ENCODE results near the gene SASH1.

The SASH1 gene

GRCh38 chr6:148342350-148343046, at the start of gene SASH1:
Gene SASH1 (plus strand): TSS chr6:148342838. CDS start chr6:148343068, 230 bp downstream.
- DNase-seq = no peak

- DNase-seq = no peak
Observed at GRCh38 chr6:148293181-148293995, 49.2 kb upstream of the SASH1 start.

DNA sequence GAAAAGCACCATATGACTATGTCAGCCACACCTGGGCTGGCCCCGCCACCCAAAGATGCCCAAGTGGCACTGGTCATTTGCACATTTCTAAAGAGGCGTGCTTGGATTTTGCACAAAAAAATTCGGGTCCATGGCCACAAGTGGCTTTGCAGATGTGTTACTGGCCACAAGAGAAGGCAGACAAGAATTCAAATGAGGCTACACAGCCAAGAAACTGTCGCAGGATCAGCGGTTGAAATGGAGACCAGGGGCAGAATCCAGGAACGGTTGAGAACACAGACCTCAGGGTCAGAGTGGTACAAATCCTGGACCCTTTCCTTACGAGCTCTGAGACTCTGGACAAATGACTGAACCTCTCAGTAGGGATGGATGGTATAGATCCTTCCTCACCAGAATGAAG, 48.6 kb upstream of the SASH1 start:
- no peak for DNase-seq

DNA sequence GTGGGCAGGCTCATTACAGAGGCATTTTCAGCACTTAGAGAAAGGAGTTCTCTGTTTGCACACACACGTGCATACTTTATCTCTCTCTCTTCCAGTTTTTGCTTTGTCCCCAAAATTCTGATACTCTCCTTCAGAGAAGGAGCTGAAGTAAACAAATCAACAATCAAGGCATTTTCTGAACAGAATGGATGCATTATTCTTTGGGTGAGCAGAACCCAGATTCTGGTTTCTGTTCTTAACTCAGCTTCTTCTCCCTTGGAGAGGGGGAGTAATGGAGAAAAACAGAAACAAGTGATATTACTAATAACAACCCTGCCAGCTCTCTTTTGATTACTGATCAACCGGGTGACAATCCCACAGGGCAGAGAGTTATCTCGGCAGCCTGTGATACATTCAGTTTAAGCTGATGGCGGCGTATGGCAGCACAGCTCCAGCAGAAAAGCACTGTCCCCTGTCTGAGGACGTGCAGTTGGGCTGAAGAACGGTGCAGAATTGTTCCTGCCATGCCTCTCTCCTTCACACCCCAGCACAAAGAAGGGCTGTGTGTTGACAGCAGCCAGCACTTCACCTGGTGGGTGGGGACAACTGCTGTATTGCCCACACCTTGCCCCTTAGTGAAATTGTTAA, 47.3 kb upstream of the SASH1 start:
- no peak for DNase-seq

DNA sequence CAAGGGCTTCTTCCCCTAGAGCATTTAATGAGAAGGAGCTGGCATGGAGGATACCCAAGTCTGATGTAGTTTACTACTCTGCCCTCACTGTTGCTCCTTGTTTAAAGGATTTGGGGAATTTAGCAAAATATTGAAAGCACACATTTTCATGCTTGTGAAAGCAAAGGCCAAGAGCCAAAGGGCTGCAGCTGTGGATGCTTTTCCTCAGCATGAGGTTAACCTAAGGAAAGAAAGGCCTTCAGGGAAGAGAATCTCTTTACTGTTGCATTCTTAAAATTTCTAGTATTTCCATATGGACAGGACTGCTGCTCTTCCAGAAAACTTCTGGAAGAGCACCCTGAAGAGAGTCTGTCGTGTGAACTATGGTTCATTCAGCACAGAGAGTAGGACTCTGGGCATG, 45.9 kb upstream of the SASH1 start:
- no peak for DNase-seq

DNA sequence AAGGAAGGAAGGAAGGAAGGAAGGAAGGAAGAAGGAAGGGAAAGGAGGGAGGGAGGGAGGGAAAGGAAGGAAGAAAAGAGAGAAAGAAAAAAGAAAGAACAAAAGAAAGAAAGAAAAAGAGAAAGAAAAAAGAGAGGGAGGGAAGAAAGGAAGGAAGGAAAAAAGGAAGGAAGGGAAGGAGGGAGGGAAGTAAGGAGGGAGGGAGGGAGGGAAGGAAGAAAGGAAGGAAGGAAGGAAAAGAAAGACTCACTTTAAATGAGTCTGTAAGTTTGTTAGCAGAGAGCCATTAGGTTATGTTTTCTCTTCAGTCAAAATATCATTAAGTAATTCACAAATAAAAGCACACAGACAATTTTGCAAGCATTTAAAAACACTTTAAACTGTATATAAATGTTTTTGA, 44.0 kb upstream of the SASH1 start:
- no peak for DNase-seq

DNA sequence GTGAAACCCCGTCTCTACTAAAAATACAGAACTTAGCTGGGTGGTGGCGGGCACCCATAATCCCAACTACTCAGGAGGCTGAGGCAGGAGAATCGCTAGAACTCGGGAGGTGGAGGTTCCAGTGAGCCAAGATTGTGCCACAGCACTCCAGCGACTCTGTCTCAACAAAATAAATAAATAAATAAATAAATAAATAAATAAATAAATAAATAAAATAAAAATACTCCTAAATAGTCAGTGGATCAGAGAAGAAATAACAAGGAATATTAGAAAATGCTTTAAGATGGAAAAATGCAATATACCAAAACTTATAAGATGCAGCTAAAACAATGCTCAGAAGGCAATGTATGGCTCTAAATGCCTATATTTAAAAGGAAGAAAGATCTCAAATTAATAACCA, 39.0 kb upstream of the SASH1 start:
- no peak for DNase-seq

DNA sequence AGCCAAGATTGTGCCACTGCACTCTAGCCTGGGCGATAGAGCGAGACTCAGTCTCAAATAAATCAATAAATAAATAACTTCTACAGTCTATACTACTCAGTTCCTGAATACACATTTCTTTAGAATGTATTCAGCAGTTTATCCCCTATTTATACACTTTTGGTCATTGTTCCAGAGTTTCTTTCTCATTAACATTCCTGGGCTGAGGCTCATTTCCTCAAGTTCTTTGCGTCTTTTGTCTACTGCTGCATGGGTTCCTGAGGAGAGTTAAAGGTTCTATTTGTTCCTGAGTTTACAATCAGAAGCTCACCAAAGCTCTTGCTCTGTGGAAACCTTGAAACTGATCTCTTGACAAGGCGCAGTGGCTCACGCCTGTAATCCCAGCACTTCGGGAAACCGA, 37.7 kb upstream of the SASH1 start:
- DNase-seq = no peak

- DNase-seq = no peak
Observed at GRCh38 chr6:148306286-148306685, 36.4 kb upstream of the SASH1 start.

DNA sequence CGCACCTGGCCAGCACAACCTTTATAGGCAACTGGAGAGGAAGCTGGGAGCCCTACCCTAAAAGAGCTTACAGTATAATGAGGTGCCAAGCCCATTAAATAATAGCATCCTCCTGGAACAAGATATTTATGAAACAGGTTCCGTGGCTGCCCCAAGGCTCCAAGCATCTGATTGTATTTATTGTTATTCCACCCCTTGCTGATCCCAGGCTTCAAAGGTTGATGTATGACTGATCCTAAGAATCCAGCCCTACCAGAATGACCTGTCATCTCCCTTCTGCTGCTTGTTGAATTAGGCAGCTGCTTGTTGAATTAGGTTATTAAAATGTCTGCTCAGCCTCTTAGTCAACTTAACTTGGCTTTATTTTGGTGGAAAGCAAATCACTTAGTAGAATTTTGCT, 35.2 kb upstream of the SASH1 start:
- no peak for DNase-seq

DNA sequence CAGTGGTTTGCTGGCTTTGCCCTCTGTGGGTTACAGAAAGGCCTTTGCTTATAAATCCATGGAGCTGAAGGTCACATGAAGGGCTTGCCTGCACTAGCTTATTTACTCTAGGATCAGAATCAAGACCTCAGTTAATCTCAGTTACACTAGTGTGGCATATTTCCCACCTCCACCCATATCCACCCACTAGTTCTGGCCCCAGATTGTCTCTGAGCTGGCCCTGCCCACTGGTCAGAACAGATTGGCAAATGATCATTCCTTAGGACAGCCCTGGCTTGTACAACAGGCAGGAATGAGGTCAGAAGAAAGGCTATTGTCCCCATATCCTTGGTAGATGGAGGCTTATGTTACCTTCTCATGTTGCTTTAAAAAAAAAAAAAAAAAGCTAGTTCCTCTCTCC, 33.3 kb upstream of the SASH1 start:
- DNase-seq = no peak

- no peak for DNase-seq
Observed at GRCh38 chr6:148311966-148312669, 30.5 kb upstream of the SASH1 start.

GRCh38 chr6:148313488-148313887, 29.1 kb upstream of the SASH1 start:
- DNase-seq = no peak

- no peak for DNase-seq
Observed at GRCh38 chr6:148316308-148316707, 26.3 kb upstream of the SASH1 start.

- DNase-seq = no peak
Observed at GRCh38 chr6:148317051-148317450, 25.6 kb upstream of the SASH1 start.

DNA sequence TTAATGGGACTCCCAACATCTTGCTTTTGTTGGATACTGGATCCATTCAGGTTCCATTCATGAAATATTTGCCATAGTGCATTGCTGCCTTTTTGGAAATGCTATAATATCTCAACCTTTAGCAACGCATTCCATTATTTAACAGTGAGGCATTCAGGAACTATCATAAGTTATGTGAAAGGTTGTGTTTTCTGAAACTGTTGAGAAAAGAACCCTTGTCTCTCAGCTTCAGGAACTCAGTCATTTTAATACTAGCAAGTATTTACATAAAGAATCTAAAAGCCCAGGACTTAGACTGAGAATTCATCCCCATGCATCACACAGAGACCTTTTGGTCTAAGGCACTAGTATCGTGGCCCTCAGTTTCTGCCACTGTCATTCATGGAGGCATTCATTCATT, 24.9 kb upstream of the SASH1 start:
- DNase-seq = no peak

DNA sequence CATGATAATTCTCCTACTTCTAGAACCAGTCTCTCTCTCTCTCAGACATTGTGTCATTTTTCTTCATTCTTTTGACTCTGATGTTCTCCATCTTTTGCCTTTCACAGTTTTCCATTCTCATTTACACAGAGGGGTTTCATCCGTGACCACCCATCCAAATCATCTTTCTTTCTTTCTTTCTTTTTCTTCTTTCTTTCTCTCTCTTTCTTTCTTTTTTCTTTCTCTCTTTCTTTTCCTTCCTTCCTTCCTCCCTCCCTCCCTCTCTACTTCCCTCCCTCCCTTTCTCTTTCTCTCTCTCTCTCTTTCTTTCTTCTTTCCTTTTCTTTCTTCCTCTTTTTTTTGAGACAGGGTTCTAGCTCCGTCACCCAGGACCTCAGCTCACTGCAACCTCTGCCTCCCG, 19.9 kb upstream of the SASH1 start:
- no peak for DNase-seq

DNA sequence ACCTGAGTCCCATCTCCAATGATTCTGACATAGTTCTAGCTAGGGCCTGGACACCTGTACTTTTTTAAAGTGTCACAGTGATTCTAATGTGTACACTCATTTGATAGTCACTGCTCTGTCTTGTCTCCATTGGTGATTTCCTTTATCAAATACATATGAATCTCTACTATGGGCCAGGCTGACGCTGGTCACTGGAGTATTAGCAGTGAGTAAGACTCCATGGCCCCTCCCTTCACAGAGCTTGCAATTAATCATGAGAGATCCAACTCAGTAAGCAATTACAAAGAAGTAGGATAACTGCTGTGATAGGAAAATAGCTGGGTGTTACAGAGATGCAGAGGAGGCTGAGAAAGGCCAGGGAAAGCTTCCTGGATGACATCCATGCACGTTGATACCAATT, 19.3 kb upstream of the SASH1 start:
- DNase-seq = no peak

GRCh38 chr6:148324297-148324985, 18.2 kb upstream of the SASH1 start:
- DNase-seq = no peak

DNA sequence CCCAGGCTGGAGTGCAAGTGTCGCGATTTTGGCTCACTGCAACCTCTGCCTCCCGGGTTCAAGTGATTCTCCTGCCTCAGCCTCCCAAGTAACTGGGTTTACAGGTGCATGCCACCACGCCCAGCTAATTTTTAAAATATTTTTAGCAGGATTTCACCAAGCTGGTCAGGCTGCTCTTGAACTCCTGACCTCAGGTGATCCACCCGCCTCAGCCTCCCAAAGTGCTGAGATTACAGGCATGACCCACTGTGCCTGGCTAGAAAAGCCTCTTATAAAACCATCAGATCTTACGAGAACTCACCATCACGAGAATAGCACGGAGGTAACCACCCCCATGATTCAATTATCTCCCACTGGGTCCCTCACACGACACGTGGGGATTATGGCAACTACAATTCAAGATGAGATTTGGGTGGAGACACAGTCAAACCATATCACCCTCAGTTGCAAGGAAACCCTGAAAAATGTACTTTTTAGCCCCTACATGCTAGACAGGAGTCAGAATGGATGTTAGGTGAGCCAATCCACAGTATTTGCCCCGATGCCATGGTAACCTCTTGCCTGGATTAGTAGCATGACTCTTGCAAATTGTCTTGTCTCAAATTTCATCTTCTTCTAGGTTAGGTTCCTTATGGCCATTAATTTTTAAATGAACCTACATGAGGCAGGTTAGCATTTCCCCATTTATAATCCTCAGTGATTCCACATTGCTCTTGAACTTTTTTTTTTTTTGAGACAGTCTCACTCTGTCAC, 17.1 kb upstream of the SASH1 start:
- no peak for DNase-seq

DNA sequence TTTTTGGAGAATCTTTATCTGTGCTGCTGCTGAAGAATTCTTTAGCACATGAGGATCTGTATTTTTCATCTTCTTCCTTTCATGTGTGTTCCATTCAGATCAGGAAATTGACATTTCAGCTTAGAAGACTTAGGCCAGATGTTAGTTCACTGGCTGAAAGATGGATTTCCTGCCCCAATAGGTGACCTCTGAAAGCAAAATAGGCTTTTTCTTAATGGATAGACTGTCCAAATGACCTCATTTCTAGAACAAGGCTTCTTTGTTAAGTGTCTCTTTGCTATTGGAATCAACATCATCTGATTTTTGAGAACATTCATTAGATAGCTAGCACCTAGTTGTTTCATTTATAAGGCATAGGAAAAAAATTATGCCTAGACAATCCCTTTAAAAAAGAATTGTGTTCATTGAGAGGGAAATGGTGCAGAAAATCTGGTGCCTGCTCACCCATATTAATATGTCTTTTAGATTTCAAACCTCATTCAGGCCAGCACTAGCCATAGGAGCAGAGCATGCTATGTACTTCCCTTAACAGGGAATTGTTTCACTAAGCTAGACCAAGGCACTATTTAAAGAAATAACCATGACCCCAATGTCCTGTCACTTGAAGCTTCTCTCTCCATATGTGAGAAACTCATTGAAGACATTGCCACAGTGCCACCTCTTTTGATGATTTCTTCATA, 13.6 kb upstream of the SASH1 start:
- DNase-seq = no peak
